Right kidney (tissue), 1 donor: Measurements from ENCODE around the gene AHRR.
"Not testable (repeated sequence)": the region's sequence is repeated elsewhere in the genome, so short reads cannot be mapped to it uniquely, and the experiment has no call there.

Experiments used
- DNase-seq: peaks from one replicate; pipeline ENCODE4 v3.0.0-alpha.2; 2016

AHRR gene

GRCh38 chr5:368183-369084 lies 46.9 kb downstream of the AHRR start:
- no peak for DNase-seq

GRCh38 chr5:369151-369868 lies 47.8 kb downstream of the AHRR start:
- no peak for DNase-seq

GRCh38 chr5:369869-370236 lies 48.3 kb downstream of the AHRR start:
- not testable (repeated sequence) for DNase-seq

- no peak for DNase-seq
Observed at GRCh38 chr5:370311-370958, 48.9 kb downstream of the AHRR start.

GRCh38 chr5:370959-371810 lies 49.7 kb downstream of the AHRR start:
- DNase-seq, result no peak

GRCh38 chr5:371811-372555 lies 50.5 kb downstream of the AHRR start:
- no peak for DNase-seq

GRCh38 chr5:372556-372995 lies 51.1 kb downstream of the AHRR start:
- no peak for DNase-seq

GRCh38 chr5:372996-373709 lies 51.6 kb downstream of the AHRR start:
- DNase-seq, result no peak

GRCh38 chr5:373710-374602 lies 52.4 kb downstream of the AHRR start:
- DNase-seq, result no peak

GRCh38 chr5:374631-375335 lies 53.3 kb downstream of the AHRR start:
- no peak for DNase-seq

- no peak for DNase-seq
Observed at GRCh38 chr5:375336-375920, 53.9 kb downstream of the AHRR start.

- DNase-seq, result no peak
Observed at GRCh38 chr5:375921-376798, 54.6 kb downstream of the AHRR start.

GRCh38 chr5:376799-377325 lies 55.3 kb downstream of the AHRR start:
- DNase-seq, result no peak

- no peak for DNase-seq
Observed at GRCh38 chr5:377326-377981, 55.9 kb downstream of the AHRR start.

GRCh38 chr5:378301-378891 lies 56.9 kb downstream of the AHRR start:
- no peak for DNase-seq
